ENCODE data around the gene RDH8.
A peak's percentile ranks its signal among the peaks of the same experiment; 100 is the strongest.

The RDH8 gene

GRCh38 chr19:10036601-10037071, 23.4 kb downstream of the RDH8 start:
- no peak for DNase-seq (ENCODE audit: low read depth, low spot score)

GRCh38 chr19:10037367-10037766, 24.1 kb downstream of the RDH8 start:
- DNase-seq (ENCODE audit: low read depth, low spot score), result no peak

- DNase-seq (ENCODE audit: low read depth, low spot score), result no peak
These were observed 24.5 kb downstream of the RDH8 start for GRCh38 chr19:10037809-10038208.

- peak; percentile 53 for DNase-seq (ENCODE audit: low read depth, low spot score)
These were observed 30.1 kb downstream of the RDH8 start for GRCh38 chr19:10043286-10043927.

- DNase-seq (ENCODE audit: low read depth, low spot score), result no peak
These were observed 31.1 kb downstream of the RDH8 start for GRCh38 chr19:10044390-10044789.

GRCh38 chr19:10045371-10045770, 32.1 kb downstream of the RDH8 start:
- no peak for DNase-seq (ENCODE audit: low read depth, low spot score)

- DNase-seq (ENCODE audit: low read depth, low spot score), result no peak
These were observed 36.3 kb downstream of the RDH8 start for GRCh38 chr19:10049626-10050025.

GRCh38 chr19:10052602-10053360, 39.5 kb downstream of the RDH8 start:
- DNase-seq (ENCODE audit: low read depth, low spot score), result no peak

GRCh38 chr19:10061717-10062310, 48.5 kb downstream of the RDH8 start:
- peak; percentile 34 for DNase-seq (ENCODE audit: low read depth, low spot score)

- DNase-seq (ENCODE audit: low read depth, low spot score), result no peak
These were observed 54.9 kb downstream of the RDH8 start for GRCh38 chr19:10068205-10068604.

- peak; percentile 22 for DNase-seq (ENCODE audit: low read depth, low spot score)
These were observed 55.8 kb downstream of the RDH8 start for GRCh38 chr19:10069046-10069445.

GRCh38 chr19:10070730-10071446, 57.6 kb downstream of the RDH8 start:
- DNase-seq (ENCODE audit: low read depth, low spot score), result no peak

All from astrocyte of the hippocampus (primary cell).